ENCODE results near the gene CREM.
A peak's percentile ranks its signal among the peaks of the same experiment; 100 is the strongest.

Gene CREM

DNA sequence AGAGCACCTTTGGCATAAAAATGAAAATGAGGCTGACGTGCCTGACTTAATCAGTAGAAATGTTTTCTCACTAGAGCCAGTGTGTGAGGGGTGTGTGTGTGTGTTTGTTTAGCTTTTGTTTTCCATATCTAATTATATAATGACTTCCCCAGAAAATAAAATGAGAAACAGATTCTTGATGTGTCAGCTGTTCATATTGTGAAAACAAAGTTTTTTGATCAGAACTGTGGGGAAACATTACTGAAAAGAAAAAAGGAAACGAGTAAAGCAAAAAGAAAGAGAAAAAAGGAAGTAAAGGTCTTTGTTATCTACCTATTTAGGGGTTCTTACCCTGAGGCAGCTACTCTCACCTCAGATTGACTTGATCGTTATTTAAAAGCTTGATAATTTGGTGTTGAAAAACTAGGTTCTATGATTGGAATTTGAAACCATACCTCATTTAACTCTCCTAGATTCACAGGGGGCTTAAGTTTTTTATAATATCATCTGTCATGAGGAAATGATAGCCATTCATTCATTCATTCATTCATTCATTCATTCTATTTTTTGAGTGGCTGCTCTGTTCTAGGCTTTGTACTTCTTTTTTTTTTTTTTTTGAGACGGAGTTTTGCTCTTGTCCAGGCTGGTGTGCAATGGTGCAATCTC, 58.0 kb downstream of the CREM start:
- Histone ChIP-seq H3K9ac (ENCODE audit: low read length) (peak overlapping the region; percentile 8; the same call in 1 of the 2 replicates), H4K20me1 (ENCODE audit: low read depth, low read length) (no peaks in the 10 kb centered on the region), H3K9me2 (replicated peaks; ENCODE audit: insufficient read depth, low read length) (no peaks in the 10 kb centered on the region), H3K27me3 (ENCODE audit: low read length) (no peaks in the 10 kb centered on the region), H3K4me2 (ENCODE audit: low read depth, low read length, poor library complexity, severe bottlenecking) (peak overlapping the region; percentile 30), H3K36me3 (ENCODE audit: low read length) (peaks cover under 1% of the 10 kb centered on the region; the same call in 1 of the 2 replicates), H3K79me2 (ENCODE audit: insufficient read depth, low read length) (no peaks in the 10 kb centered on the region), H2AFZ (ENCODE audit: low read depth, low read length, severe bottlenecking) (no peak overlapping the region), H3K4me3 (ENCODE audit: insufficient read depth, low read length, poor library complexity, severe bottlenecking) (no peak overlapping the region), H3K27ac (ENCODE audit: low read depth, low read length) (peak overlapping the region; percentile 20; the same call in 1 of the 2 replicates), H3F3A (ENCODE audit: insufficient read depth) (peaks cover 17% of the 10 kb centered on the region), H3K9me3 (ENCODE audit: insufficient read depth, low read length) (no peaks in the 10 kb centered on the region)
- TF ChIP-seq, protein P1, sequence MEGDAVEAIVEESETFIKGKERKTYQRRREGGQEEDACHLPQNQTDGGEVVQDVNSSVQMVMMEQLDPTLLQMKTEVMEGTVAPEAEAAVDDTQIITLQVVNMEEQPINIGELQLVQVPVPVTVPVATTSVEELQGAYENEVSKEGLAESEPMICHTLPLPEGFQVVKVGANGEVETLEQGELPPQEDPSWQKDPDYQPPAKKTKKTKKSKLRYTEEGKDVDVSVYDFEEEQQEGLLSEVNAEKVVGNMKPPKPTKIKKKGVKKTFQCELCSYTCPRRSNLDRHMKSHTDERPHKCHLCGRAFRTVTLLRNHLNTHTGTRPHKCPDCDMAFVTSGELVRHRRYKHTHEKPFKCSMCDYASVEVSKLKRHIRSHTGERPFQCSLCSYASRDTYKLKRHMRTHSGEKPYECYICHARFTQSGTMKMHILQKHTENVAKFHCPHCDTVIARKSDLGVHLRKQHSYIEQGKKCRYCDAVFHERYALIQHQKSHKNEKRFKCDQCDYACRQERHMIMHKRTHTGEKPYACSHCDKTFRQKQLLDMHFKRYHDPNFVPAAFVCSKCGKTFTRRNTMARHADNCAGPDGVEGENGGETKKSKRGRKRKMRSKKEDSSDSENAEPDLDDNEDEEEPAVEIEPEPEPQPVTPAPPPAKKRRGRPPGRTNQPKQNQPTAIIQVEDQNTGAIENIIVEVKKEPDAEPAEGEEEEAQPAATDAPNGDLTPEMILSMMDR (IDR thresholded peaks at IDR 0.05; ENCODE audit: insufficient read depth, low read length, poor library complexity, severe bottlenecking): no peak
- TF ChIP-seq EZH2phosphoT487 (conservative IDR thresholded peaks at IDR 0.05; ENCODE audit: low read length): no peak

DNA sequence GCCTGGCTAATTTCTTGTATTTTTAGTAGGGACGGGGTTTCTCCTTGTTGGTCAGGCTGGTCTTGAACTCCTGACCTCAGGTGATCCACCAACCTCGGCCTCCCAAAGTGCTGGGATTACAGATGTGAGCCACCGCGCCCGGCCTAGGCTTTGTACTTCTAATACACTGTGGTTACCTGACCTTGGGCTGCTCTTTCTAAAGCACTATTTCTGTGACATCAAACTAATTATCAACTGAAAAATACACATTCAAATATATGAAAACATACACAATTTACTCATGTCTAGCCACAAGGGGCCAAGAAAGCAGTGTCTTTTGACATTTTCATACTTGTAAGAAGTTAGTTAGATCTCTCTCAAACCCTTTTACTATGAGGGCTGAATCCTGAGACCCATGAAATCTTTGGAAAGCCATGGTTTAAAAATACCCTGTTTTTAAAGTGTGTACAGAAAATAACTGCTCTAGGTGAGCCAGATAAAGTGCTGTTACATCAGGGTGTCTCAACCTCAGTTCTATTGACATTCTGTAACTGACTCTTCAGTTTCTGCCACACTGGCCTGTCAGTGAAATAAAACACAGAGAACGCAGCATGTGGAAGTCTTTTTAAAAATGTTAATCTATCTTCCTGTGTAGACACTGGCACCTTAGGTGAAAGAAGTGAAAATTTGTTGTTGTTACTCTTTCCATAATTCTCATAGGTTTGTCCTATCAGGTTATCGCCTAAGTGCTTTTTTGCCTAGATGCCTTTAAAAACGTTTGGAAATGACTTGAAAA, 58.8 kb downstream of the CREM start:
- no peaks in the 10 kb centered on the region for H3K79me2 ChIP-seq (ENCODE audit: insufficient read depth, low read length)
- peaks cover 19% of the 10 kb centered on the region for H3F3A ChIP-seq (ENCODE audit: insufficient read depth)
- no peaks in the 10 kb centered on the region for H4K20me1 ChIP-seq (ENCODE audit: low read depth, low read length)
- TF ChIP-seq, protein P1 (IDR thresholded peaks at IDR 0.05; ENCODE audit: insufficient read depth, low read length, poor library complexity, severe bottlenecking): no peak
- TF ChIP-seq EZH2phosphoT487 (conservative IDR thresholded peaks at IDR 0.05; ENCODE audit: low read length): no peak
- no peak overlapping the region for H3K9ac ChIP-seq (ENCODE audit: low read length)
- H3K4me2 ChIP-seq (ENCODE audit: low read depth, low read length, poor library complexity, severe bottlenecking): no peak overlapping the region
- H3K4me3 ChIP-seq (ENCODE audit: insufficient read depth, low read length, poor library complexity, severe bottlenecking): no peak overlapping the region
- H3K36me3 ChIP-seq (ENCODE audit: low read length): no peaks in the 10 kb centered on the region; the same call in 1 of the 2 replicates
- H3K27me3 ChIP-seq (ENCODE audit: low read length): no peaks in the 10 kb centered on the region
- no peaks in the 10 kb centered on the region for H3K9me2 ChIP-seq (replicated peaks; ENCODE audit: insufficient read depth, low read length)
- no peak overlapping the region for H2AFZ ChIP-seq (ENCODE audit: low read depth, low read length, severe bottlenecking)
- H3K9me3 ChIP-seq (ENCODE audit: insufficient read depth, low read length): no peaks in the 10 kb centered on the region
- H3K27ac ChIP-seq (ENCODE audit: low read depth, low read length): no peak overlapping the region

DNA sequence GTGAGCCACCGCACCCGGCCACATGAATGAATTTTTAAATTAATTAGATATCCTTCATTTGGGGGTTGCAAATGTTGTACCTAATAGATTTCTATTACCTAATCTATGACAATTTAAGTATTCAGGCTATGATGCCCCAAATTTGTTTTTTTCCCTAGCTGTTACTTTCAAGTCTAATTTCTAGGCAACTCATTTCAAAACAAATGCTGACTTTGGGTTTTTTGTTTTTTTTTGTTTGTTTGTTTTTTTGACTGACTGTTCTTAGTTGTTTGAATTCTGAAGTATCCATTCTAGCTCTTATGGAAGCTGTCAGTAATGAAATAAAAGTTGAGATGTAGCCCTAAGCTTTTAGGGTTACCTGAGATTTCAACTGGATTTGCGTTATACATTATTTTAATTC, 62.3 kb downstream of the CREM start:
- no peak overlapping the region for H3K9ac ChIP-seq (ENCODE audit: low read length)
- H4K20me1 ChIP-seq (ENCODE audit: low read depth, low read length): no peaks in the 10 kb centered on the region
- no peaks in the 10 kb centered on the region for H3K79me2 ChIP-seq (ENCODE audit: insufficient read depth, low read length)
- H3K9me2 ChIP-seq (replicated peaks; ENCODE audit: insufficient read depth, low read length): no peaks in the 10 kb centered on the region
- H3F3A ChIP-seq (ENCODE audit: insufficient read depth): peaks cover 19% of the 10 kb centered on the region
- TF ChIP-seq EZH2phosphoT487 (conservative IDR thresholded peaks at IDR 0.05; ENCODE audit: low read length): no peak
- TF ChIP-seq, protein P1 (IDR thresholded peaks at IDR 0.05; ENCODE audit: insufficient read depth, low read length, poor library complexity, severe bottlenecking): no peak
- no peak overlapping the region for H3K4me3 ChIP-seq (ENCODE audit: insufficient read depth, low read length, poor library complexity, severe bottlenecking)
- no peaks in the 10 kb centered on the region for H3K27me3 ChIP-seq (ENCODE audit: low read length)
- H3K4me2 ChIP-seq (ENCODE audit: low read depth, low read length, poor library complexity, severe bottlenecking): no peak overlapping the region
- H2AFZ ChIP-seq (ENCODE audit: low read depth, low read length, severe bottlenecking): no peak overlapping the region
- no peak overlapping the region for H3K27ac ChIP-seq (ENCODE audit: low read depth, low read length)
- no peaks in the 10 kb centered on the region for H3K36me3 ChIP-seq (ENCODE audit: low read length)
- H3K9me3 ChIP-seq (ENCODE audit: insufficient read depth, low read length): no peaks in the 10 kb centered on the region
